Fibroblast of gingiva (primary cell): ENCODE results near the gene IP6K3.

Experiments
- DNase-seq: peaks from one replicate; pipeline ENCODE4 v3.0.0-alpha.2; 2011; ENCODE audit warnings: low read depth

Gene IP6K3

GRCh38 chr6:33777398-33778388 is 31.0 kb upstream of the IP6K3 start:
- DNase-seq: no peak

GRCh38 chr6:33776764-33777163 is 30.1 kb upstream of the IP6K3 start:
- no peak for DNase-seq

- DNase-seq: no peak
Observed at GRCh38 chr6:33776186-33776585, 29.5 kb upstream of the IP6K3 start.

GRCh38 chr6:33774774-33775173 is 28.1 kb upstream of the IP6K3 start:
- DNase-seq: no peak

GRCh38 chr6:33772902-33773472 is 26.3 kb upstream of the IP6K3 start:
- DNase-seq: no peak

GRCh38 chr6:33772082-33772830 is 25.6 kb upstream of the IP6K3 start:
- DNase-seq: no peak

- peak; percentile 98 for DNase-seq
Observed at GRCh38 chr6:33771146-33772081, 24.7 kb upstream of the IP6K3 start.

- no peak for DNase-seq
Observed at GRCh38 chr6:33770833-33771145, 24.1 kb upstream of the IP6K3 start.

GRCh38 chr6:33770124-33770832 is 23.6 kb upstream of the IP6K3 start:
- DNase-seq: no peak

- no peak for DNase-seq
Observed at GRCh38 chr6:33769248-33769821, 22.6 kb upstream of the IP6K3 start.

- DNase-seq: peak; percentile 86
Observed at GRCh38 chr6:33768644-33769120, 22.0 kb upstream of the IP6K3 start.

GRCh38 chr6:33766921-33767907 is 20.5 kb upstream of the IP6K3 start:
- no peak for DNase-seq

- DNase-seq: no peak
Observed at GRCh38 chr6:33765368-33765767, 18.7 kb upstream of the IP6K3 start.

- DNase-seq: no peak
Observed at GRCh38 chr6:33764036-33764435, 17.3 kb upstream of the IP6K3 start.

- no peak for DNase-seq
Observed at GRCh38 chr6:33763483-33763882, 16.8 kb upstream of the IP6K3 start.

- no peak for DNase-seq
Observed at GRCh38 chr6:33762713-33763112, 16.0 kb upstream of the IP6K3 start.

- DNase-seq: peak; percentile 40
Observed at GRCh38 chr6:33761922-33762629, 15.4 kb upstream of the IP6K3 start.

- no peak for DNase-seq
Observed at GRCh38 chr6:33761581-33761921, 14.8 kb upstream of the IP6K3 start.
